ENCODE data around the gene TSPOAP1.

GRCh38 chr17:58344047-58344790, 15.6 kb upstream of the TSPOAP1 start:
- no peak for TF ChIP-seq CTCF (conservative IDR thresholded peaks at IDR 0.05; ENCODE audit: low read depth, low read length)
- no peak for TF ChIP-seq POLR2A (IDR thresholded peaks at IDR 0.05; ENCODE audit: low read depth, low read length)
- TF ChIP-seq MAZ (IDR thresholded peaks at IDR 0.05; ENCODE audit: borderline replicate concordance, low read depth, low read length) = no peak
- no peak for TF ChIP-seq USF2 (IDR thresholded peaks at IDR 0.05; ENCODE audit: low read depth, low read length)
- no peak for TF ChIP-seq RFX5 (IDR thresholded peaks at IDR 0.05; ENCODE audit: low read depth, low read length)
- no peak for TF ChIP-seq RAD21 (IDR thresholded peaks at IDR 0.05; ENCODE audit: low read length)
- TF ChIP-seq MXI1 (IDR thresholded peaks at IDR 0.05; ENCODE audit: borderline replicate concordance, low read depth, low read length) = no peak
- no peak for TF ChIP-seq FOS (IDR thresholded peaks at IDR 0.05; ENCODE audit: low read depth, low read length)
- no peak for TF ChIP-seq SMC3 (IDR thresholded peaks at IDR 0.05; ENCODE audit: low read depth, low read length)
- no peak for TF ChIP-seq CEBPB (IDR thresholded peaks at IDR 0.05; ENCODE audit: low read depth, low read length)
- TF ChIP-seq RCOR1 (IDR thresholded peaks at IDR 0.05; ENCODE audit: insufficient replicate concordance, low read length) = no peak
- no peak for TF ChIP-seq MAFK (IDR thresholded peaks at IDR 0.05; ENCODE audit: low read depth, low read length)

All from IMR-90 (cell line).